ENCODE measurements around the gene ENO2. TPM values are rescaled to one million over a fixed set of nuclear protein-coding genes. Genes with fewer than 3 reads are reported as not detected.
"Not testable (repeated sequence)": the region's sequence is repeated elsewhere in the genome, so short reads cannot be mapped to it uniquely, and the experiment has no call there.

The ENO2 gene
- total RNA-seq, 2 experiments from 2014 or later: 156 to 160 TPM

- ChIA-PET CTCF (interaction anchor here (0.5 to 5.1 kb wide), 60 partner anchors 8 to 513 kb away, joined by 3 to 55 read pairs (median 5); partner anchors contain the start of genes C12orf57, C1RL, CDCA3 and GNB3), POLR2A (interaction anchor here (0.8 to 2.8 kb wide), 6 partner anchors 19 to 83 kb away, joined by 3 to 23 read pairs (median 4); partner anchors contain the start of genes C12orf57, CD4, CDCA3 and RNU7-1)
- Mint-ChIP-seq H3K27ac (peak overlapping the region; percentile 91), H3K36me3 (ENCODE audit: low read depth) (peaks cover 55% of the 10 kb centered on the region), H3K27me3 (no peaks in the 10 kb centered on the region), H3K4me3 (peak overlapping the region; percentile 78), H3K4me1 (peaks cover 63% of the 10 kb centered on the region), H3K9me3 (no peaks in the 10 kb centered on the region)
- peak; percentile 86 for DNase-seq
Measured at GRCh38 chr12:6872073-6873048, 42.0 kb upstream of the ENO2 start.

- H3K4me1 Mint-ChIP-seq: peaks cover 60% of the 10 kb centered on the region
- peak within 1 kb of the TSS; percentile 78 for H3K4me3 Mint-ChIP-seq
- ChIA-PET CTCF (interaction anchor here (0.6 to 5.1 kb wide), 58 partner anchors 9 to 1173 kb away, joined by 3 to 55 read pairs (median 5); partner anchors contain the start of genes C12orf57, C1RL, CDCA3 and GNB3), POLR2A (interaction anchor here (0.8 to 2.8 kb wide), 6 partner anchors 18 to 84 kb away, joined by 3 to 23 read pairs (median 4); partner anchors contain the start of genes C12orf57, CD4, CDCA3 and RNU7-1)
- peak; percentile 99 for DNase-seq
- no peaks in the 10 kb centered on the region for H3K9me3 Mint-ChIP-seq
- peaks cover 52% of the 10 kb centered on the region for H3K36me3 Mint-ChIP-seq (ENCODE audit: low read depth)
- no peaks in the 10 kb centered on the region for H3K27me3 Mint-ChIP-seq
- peak within 1 kb of the TSS; percentile 91 for H3K27ac Mint-ChIP-seq
Measured at GRCh38 chr12:6873094-6874014, 41.0 kb upstream of the ENO2 start, which contains the start of gene SPSB2. TSS of gene SPSB2 (minus strand) at chr12:6873303. CDS start at chr12:6872901, 402 bp downstream.

GRCh38 chr12:6874015-6874368 lies 40.4 kb upstream of the ENO2 start:
- H3K27me3 Mint-ChIP-seq, H3K9me3 Mint-ChIP-seq, POLR2A ChIA-PET, DNase-seq: not testable (repeated sequence)
- Mint-ChIP-seq H3K4me1 (peaks cover 54% of the 10 kb centered on the region), H3K36me3 (ENCODE audit: low read depth) (peaks cover 46% of the 10 kb centered on the region), H3K27ac (peak overlapping the region; percentile 85), H3K4me3 (peak overlapping the region; percentile 78)
- CTCF ChIA-PET: interaction anchor here (0.7 to 5.0 kb wide), 12 partner anchors 10 to 1173 kb away, joined by 3 to 42 read pairs (median 12); partner anchors contain the start of gene MLF2

GRCh38 chr12:6879824-6880223 lies 34.6 kb upstream of the ENO2 start:
- CTCF ChIA-PET: interaction anchor here (1.1 to 3.6 kb wide), 3 partner anchors 10 to 12 kb away, joined by 3 to 29 read pairs (median 4); no protein-coding TSS in a partner anchor
- H3K27me3 Mint-ChIP-seq, H3K27ac Mint-ChIP-seq, H3K4me3 Mint-ChIP-seq, DNase-seq, POLR2A ChIA-PET, H3K9me3 Mint-ChIP-seq: not testable (repeated sequence)
- Mint-ChIP-seq H3K36me3 (ENCODE audit: low read depth) (peaks cover 14% of the 10 kb centered on the region), H3K4me1 (peaks cover 12% of the 10 kb centered on the region)

DNA sequence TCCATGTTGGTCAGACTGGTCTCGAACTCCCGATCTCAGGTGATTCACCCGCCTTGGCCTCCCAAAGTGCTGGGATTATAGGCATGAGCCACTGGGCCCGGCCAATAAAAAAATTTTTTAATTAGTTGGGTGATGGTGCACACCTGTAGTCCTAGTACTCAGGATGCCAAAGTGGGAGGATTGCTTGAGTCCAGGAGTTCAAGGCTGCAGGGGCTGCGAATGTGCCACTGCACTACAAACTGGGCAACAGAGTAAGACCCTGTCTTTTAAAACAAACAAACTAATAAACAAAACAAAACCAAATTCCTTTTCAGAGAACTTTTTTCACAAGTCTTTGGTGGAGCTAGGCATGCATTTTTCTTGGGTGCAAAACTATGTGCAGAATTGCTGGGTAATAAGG lies 31.1 kb upstream of the ENO2 start:
- Mint-ChIP-seq H3K27ac (no peak overlapping the region), H3K36me3 (ENCODE audit: low read depth) (peaks cover 3% of the 10 kb centered on the region), H3K4me1 (peaks cover under 1% of the 10 kb centered on the region), H3K27me3 (no peaks in the 10 kb centered on the region), H3K9me3 (no peaks in the 10 kb centered on the region), H3K4me3 (no peak overlapping the region)
- POLR2A ChIA-PET: no interaction called here
- CTCF ChIA-PET: interaction anchor here (3.6 to 5.5 kb wide), 2 partner anchors 8 to 12 kb away, joined by 29 to 45 read pairs; partner anchors contain the start of gene SPSB2
- no peak for DNase-seq

GRCh38 chr12:6883683-6884082 lies 30.7 kb upstream of the ENO2 start:
- Mint-ChIP-seq H3K9me3 (no peaks in the 10 kb centered on the region), H3K36me3 (ENCODE audit: low read depth) (peaks cover 3% of the 10 kb centered on the region), H3K27ac (no peak overlapping the region), H3K4me1 (peaks cover 3% of the 10 kb centered on the region), H3K4me3 (no peak overlapping the region), H3K27me3 (no peaks in the 10 kb centered on the region)
- no peak for DNase-seq
- CTCF ChIA-PET: interaction anchor here (3.6 to 5.5 kb wide), 2 partner anchors 8 to 12 kb away, joined by 29 to 45 read pairs; partner anchors contain the start of gene SPSB2
- POLR2A ChIA-PET: no interaction called here

DNA sequence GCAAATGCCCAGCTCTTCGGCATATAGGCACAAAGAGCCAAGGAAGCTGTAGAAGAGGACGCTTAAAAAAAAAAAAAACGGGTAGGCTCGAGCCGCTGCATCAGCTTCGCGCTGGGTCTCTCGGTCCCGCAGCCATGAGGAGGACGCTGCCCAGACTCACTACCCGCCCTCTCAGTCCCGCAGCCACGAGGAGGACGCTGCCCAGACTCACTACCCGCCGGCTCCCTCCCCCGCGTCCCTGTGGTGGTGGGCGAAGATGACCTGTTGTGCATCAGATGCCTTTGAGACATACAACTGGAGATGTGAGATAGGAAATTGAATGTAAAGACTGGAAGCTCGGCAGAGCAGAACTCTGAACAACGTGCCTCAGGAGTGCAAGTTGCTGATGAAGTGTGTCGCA lies 29.8 kb upstream of the ENO2 start:
- no peak overlapping the region for H3K4me3 Mint-ChIP-seq
- H3K27ac Mint-ChIP-seq: no peak overlapping the region
- CTCF ChIA-PET: interaction anchor here (0.6 to 5.5 kb wide), 4 partner anchors 13 to 276 kb away, joined by 3 to 45 read pairs (median 4); partner anchors contain the start of gene SPSB2
- H3K9me3 Mint-ChIP-seq: no peaks in the 10 kb centered on the region
- POLR2A ChIA-PET: no interaction called here
- peaks cover 4% of the 10 kb centered on the region for H3K4me1 Mint-ChIP-seq
- peaks cover 4% of the 10 kb centered on the region for H3K36me3 Mint-ChIP-seq (ENCODE audit: low read depth)
- DNase-seq: no peak
- no peaks in the 10 kb centered on the region for H3K27me3 Mint-ChIP-seq

DNA sequence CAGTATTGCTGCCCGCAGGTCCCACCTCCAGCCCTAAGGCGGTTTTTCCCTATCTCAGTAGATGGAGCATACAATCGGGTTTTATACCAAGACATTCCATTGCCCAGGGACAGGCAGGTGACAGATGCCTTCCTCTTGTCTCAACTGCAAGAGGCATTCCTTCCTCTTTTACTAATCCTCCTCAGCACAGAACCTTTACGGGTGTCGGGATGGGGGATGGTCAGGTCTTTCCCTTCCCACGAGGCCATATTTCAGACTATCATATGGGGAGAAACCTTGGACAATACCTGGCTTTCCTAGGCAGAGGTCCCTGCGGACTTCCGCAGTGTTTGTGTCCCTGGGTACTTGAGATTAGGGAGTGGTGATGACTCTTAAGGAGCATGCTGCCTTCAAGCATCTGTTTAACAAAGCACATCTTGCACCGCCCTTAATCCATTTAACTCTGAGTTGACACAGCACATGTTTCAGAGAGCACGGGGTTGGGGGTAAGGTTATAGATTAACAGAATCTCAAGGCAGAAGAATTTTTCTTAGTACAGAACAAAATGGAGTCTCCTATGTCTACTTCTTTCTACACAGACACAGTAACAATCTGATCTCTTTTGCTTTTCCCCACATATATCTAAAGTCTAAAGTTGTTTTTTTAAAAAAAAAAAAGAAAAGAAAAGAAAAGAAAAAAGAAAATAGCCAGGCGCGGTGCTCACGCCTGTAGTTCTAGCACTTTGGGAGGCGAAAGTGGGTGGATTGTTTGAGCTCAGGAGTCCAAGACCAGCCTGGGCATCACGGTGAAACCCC lies 28.0 kb upstream of the ENO2 start:
- H3K27ac Mint-ChIP-seq; H3K4me3 Mint-ChIP-seq; H3K36me3 Mint-ChIP-seq (ENCODE audit: low read depth); H3K27me3 Mint-ChIP-seq; POLR2A ChIA-PET; H3K9me3 Mint-ChIP-seq; DNase-seq: not testable (repeated sequence)
- CTCF ChIA-PET: interaction anchor here (0.6 to 5.5 kb wide), 3 partner anchors 14 to 18 kb away, joined by 3 to 45 read pairs (median 7); partner anchors contain the start of gene SPSB2
- H3K4me1 Mint-ChIP-seq: peaks cover 16% of the 10 kb centered on the region

DNA sequence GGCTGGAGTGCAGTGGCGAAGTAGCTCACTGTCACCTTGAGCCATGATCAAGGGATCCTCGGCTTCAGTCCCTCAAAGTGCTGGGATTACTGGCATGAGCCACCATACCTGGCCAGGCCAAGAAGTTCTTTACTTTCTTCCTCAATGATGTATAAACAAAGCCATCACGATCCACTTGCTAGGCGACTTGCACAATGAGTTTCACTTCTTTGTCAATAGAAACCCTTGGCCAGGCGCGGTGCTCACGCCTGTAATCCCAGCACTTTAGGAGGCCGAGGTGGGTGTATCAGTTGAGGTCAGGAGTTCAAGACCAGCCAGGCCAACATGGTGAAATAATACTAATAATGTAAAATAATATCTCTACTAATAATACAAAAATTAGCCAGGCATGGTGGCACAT lies 26.9 kb upstream of the ENO2 start:
- no peak for DNase-seq

GRCh38 chr12:6888360-6888759 lies 26.0 kb upstream of the ENO2 start:
- DNase-seq: no peak
- ChIA-PET CTCF (interaction anchor here (1.2 to 1.4 kb wide), 2 partner anchors 16 to 334 kb away, joined by 3 to 5 read pairs; partner anchors contain the start of gene SPSB2), POLR2A (no interaction called here)
- Mint-ChIP-seq H3K27ac (no peak overlapping the region), H3K36me3 (ENCODE audit: low read depth) (peaks cover 14% of the 10 kb centered on the region), H3K9me3 (no peaks in the 10 kb centered on the region), H3K4me1 (peaks cover 29% of the 10 kb centered on the region), H3K27me3 (no peaks in the 10 kb centered on the region), H3K4me3 (no peak overlapping the region)

More for the DNA sequence above, 26.9 kb upstream of the ENO2 start:
- POLR2A ChIA-PET: no interaction called here
- H3K27ac Mint-ChIP-seq: no peak overlapping the region
- no peaks in the 10 kb centered on the region for H3K9me3 Mint-ChIP-seq
- H3K4me1 Mint-ChIP-seq: peaks cover 26% of the 10 kb centered on the region
- H3K27me3 Mint-ChIP-seq: no peaks in the 10 kb centered on the region
- CTCF ChIA-PET: interaction anchor here (0.7 to 1.0 kb wide), 2 partner anchors 15 to 45 kb away, joined by 3 read pairs; partner anchors contain the start of gene SPSB2
- peaks cover 14% of the 10 kb centered on the region for H3K36me3 Mint-ChIP-seq (ENCODE audit: low read depth)
- no peak overlapping the region for H3K4me3 Mint-ChIP-seq

GRCh38 chr12:6888794-6889193 lies 25.6 kb upstream of the ENO2 start:
- H3K27me3 Mint-ChIP-seq, H3K9me3 Mint-ChIP-seq, DNase-seq, POLR2A ChIA-PET, H3K4me3 Mint-ChIP-seq: not testable (repeated sequence)
- CTCF ChIA-PET: interaction anchor here (1.0 to 1.4 kb wide), 3 partner anchors 16 to 335 kb away, joined by 3 to 5 read pairs (median 3); partner anchors contain the start of gene SPSB2
- Mint-ChIP-seq H3K4me1 (peaks cover 29% of the 10 kb centered on the region), H3K36me3 (ENCODE audit: low read depth) (peaks cover 14% of the 10 kb centered on the region), H3K27ac (peak overlapping the region; percentile 9)

Data from activated CD4-positive, alpha-beta T cell treated with anti-CD3 and anti-CD28 coated beads, Interleukin-2, amount 10 ng/mL, durations not matched to agents 7 days and 5 days (primary cell).